HS-5 (cell line): Measurements from ENCODE around the gene PRKCZ.

Source experiments
- DNase-seq: peaks from one replicate; pipeline ENCODE4 v3.0.0-alpha.2; 2012; ENCODE audit warnings: low read depth

The PRKCZ gene

GRCh38 chr1:2049718-2050431 is at the start of gene PRKCZ:
Gene PRKCZ (plus strand): TSS chr1:2050411. CDS start chr1:2050631, 220 bp downstream.
- peak; percentile 40 for DNase-seq

GRCh38 chr1:2000432-2000831 is 49.8 kb upstream of the PRKCZ start:
- DNase-seq = no peak

GRCh38 chr1:2000850-2001249 is 49.4 kb upstream of the PRKCZ start:
- DNase-seq = no peak

GRCh38 chr1:2001773-2002411 is 48.3 kb upstream of the PRKCZ start:
- DNase-seq = no peak

GRCh38 chr1:2003541-2004131 is 46.6 kb upstream of the PRKCZ start, which contains the start of gene CFAP74:
Gene CFAP74 (minus strand): TSS chr1:2003786. CDS start chr1:1990956, 12,830 bp downstream.
- DNase-seq = no peak

- no peak for DNase-seq
Measured at GRCh38 chr1:2004856-2005255, 45.4 kb upstream of the PRKCZ start.

GRCh38 chr1:2009101-2010053 is 40.8 kb upstream of the PRKCZ start:
- DNase-seq = no peak

GRCh38 chr1:2014181-2014580 is 36.0 kb upstream of the PRKCZ start:
- DNase-seq = no peak

- DNase-seq = no peak
Measured at GRCh38 chr1:2014741-2015735, 35.2 kb upstream of the PRKCZ start.

GRCh38 chr1:2016123-2016522 is 34.1 kb upstream of the PRKCZ start:
- no peak for DNase-seq

GRCh38 chr1:2018217-2019171 is 31.7 kb upstream of the PRKCZ start:
- DNase-seq = no peak

- DNase-seq = no peak
Measured at GRCh38 chr1:2019172-2019543, 31.1 kb upstream of the PRKCZ start, which contains the start of gene GABRD. Gene GABRD (plus strand): TSS chr1:2019345. CDS start chr1:2019424, 79 bp downstream.

- DNase-seq = no peak
Measured at GRCh38 chr1:2019571-2020309, 30.5 kb upstream of the PRKCZ start.

GRCh38 chr1:2020310-2020655 is 29.9 kb upstream of the PRKCZ start:
- no peak for DNase-seq

- no peak for DNase-seq
Measured at GRCh38 chr1:2021550-2021949, 28.7 kb upstream of the PRKCZ start.

- no peak for DNase-seq
Measured at GRCh38 chr1:2022063-2022770, 28.0 kb upstream of the PRKCZ start.

GRCh38 chr1:2023187-2023586 is 27.0 kb upstream of the PRKCZ start:
- DNase-seq = no peak

GRCh38 chr1:2024451-2024850 is 25.8 kb upstream of the PRKCZ start:
- no peak for DNase-seq
